WI38 (cell line): Measurements from ENCODE around the gene INPP4B.

Experiments
- H3K4me3 ChIP-seq: 2 replicates; pipeline ENCODE4 v1.5.1; 2011; ENCODE audit warnings: low read depth, mild to moderate bottlenecking, control low read depth, low read length
- TF ChIP-seq, protein P1 (sequence below): IDR thresholded peaks from 2 replicates; pipeline ENCODE4 v1.5.1; 2012; ENCODE audit warnings: low read depth, mild to moderate bottlenecking, control low read depth, low read length

INPP4B gene

DNA sequence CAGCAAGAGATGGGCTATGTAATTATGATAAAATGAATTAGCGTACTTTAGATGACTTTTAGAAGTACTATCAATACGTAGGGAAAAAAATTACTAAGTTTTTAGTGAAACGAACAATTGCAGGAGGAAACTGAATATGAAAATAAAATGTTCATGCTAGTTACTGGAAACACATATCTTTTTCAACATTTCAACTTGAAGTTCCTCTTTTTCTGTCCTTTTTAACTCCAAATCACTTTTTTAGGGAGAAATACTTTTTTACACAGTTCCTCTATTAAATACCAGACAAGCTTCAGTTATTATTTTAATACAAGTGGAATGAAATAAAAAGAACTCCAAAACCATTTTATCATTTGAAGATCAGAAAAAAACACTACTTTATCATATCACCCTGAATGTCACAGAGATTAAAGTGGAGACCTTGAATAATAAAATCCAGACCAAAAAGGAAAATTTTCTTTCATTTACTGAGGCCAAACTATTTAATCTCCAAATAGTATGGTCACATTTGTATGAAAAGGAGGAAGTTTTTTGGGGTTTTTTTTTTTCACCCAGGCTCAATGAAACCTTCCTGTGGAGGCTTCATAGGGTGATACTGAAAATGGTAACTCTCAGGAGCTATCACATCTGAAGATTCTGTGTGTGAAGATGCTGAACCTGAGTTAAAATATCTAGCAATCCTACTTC, 306.2 kb downstream of the INPP4B start:
- H3K4me3 ChIP-seq: no peak overlapping the region

GRCh38 chr4:142535009-142535408, 311.1 kb downstream of the INPP4B start:
- TF ChIP-seq, protein P1, sequence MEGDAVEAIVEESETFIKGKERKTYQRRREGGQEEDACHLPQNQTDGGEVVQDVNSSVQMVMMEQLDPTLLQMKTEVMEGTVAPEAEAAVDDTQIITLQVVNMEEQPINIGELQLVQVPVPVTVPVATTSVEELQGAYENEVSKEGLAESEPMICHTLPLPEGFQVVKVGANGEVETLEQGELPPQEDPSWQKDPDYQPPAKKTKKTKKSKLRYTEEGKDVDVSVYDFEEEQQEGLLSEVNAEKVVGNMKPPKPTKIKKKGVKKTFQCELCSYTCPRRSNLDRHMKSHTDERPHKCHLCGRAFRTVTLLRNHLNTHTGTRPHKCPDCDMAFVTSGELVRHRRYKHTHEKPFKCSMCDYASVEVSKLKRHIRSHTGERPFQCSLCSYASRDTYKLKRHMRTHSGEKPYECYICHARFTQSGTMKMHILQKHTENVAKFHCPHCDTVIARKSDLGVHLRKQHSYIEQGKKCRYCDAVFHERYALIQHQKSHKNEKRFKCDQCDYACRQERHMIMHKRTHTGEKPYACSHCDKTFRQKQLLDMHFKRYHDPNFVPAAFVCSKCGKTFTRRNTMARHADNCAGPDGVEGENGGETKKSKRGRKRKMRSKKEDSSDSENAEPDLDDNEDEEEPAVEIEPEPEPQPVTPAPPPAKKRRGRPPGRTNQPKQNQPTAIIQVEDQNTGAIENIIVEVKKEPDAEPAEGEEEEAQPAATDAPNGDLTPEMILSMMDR: no peak
- H3K4me3 ChIP-seq: no peak overlapping the region

More for the DNA sequence above, 306.2 kb downstream of the INPP4B start:
- TF ChIP-seq, protein P1: no peak

- no peak overlapping the region for H3K4me3 ChIP-seq
- TF ChIP-seq, protein P1: no peak
These were observed 314.0 kb downstream of the INPP4B start for GRCh38 chr4:142532054-142532453.

DNA sequence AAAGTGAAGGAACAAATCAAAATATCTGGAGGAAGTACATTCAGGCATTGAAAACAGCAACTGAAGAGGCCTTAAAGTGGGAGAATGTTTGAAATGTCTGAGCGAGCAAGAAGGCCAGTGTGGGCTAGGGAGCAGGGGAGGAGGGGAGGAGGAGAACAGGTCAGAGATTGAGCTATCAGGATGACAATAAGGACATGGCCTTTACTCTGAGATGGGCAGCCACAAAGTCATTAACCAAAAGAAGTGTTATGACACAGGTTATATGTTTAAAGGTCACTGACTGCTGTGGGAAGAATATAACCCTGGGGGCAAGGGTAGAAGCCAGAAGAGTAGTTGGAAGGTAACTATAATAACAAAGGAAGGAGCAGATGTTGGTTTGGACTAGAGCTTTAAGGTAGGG, 315.4 kb downstream of the INPP4B start:
- no peak overlapping the region for H3K4me3 ChIP-seq
- TF ChIP-seq, protein P1: no peak

DNA sequence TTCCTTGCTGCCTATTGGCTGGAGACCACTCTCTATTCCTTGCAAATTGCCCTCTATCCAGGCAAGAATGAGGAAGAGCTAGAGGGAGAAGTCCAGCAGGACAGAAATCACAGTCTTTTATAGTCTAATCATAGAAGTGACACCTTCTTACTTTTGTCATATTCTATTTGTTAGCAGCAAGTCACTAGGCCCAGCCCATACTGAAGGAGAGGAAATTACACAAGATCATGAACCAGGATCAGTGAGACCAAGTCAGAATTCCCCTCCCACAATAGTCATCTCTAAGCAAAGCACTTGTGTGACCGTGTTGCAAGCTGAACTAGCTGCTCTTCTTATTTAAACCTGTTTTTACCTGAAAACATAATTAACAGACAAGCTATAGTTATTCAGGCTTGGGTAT, 317.7 kb downstream of the INPP4B start:
- TF ChIP-seq, protein P1: no peak
- H3K4me3 ChIP-seq: no peak overlapping the region

- no peak overlapping the region for H3K4me3 ChIP-seq
- TF ChIP-seq, protein P1: no peak
These were observed 323.0 kb downstream of the INPP4B start for GRCh38 chr4:142523111-142523510.

GRCh38 chr4:142519342-142519741, 326.8 kb downstream of the INPP4B start:
- no peak overlapping the region for H3K4me3 ChIP-seq
- TF ChIP-seq, protein P1: no peak
